Skeletal muscle satellite cell (primary cell): ENCODE measurements around the gene UBR7.

Experiments used
- H3K27me3 ChIP-seq: 2 replicates; pipeline ENCODE4 v1.7.0; 2013; ENCODE audit warnings: low read length; ENCODE audit not compliant: control insufficient read depth, insufficient read depth
- H3K36me3 ChIP-seq: 2 replicates; pipeline ENCODE4 v1.7.0; 2013; ENCODE audit warnings: mild to moderate bottlenecking, control low read depth, low read length; ENCODE audit not compliant: insufficient read depth
- H3K4me1 ChIP-seq: 2 replicates; pipeline ENCODE4 v1.7.0; 2013; ENCODE audit warnings: low read length; ENCODE audit not compliant: control insufficient read depth, insufficient read depth
- H3K4me2 ChIP-seq: 2 replicates; pipeline ENCODE4 v1.7.0; 2013; ENCODE audit warnings: mild to moderate bottlenecking, low read length
- H3K4me3 ChIP-seq: 2 replicates; pipeline ENCODE4 v1.7.0; 2013; ENCODE audit warnings: low read length
- H3K9ac ChIP-seq: 2 replicates; pipeline ENCODE4 v1.7.0; 2013; ENCODE audit warnings: mild to moderate bottlenecking, low read depth, low read length, moderate library complexity
- H3K9me3 ChIP-seq: replicated peaks from 2 replicates; pipeline ENCODE4 v1.7.0; 2013; ENCODE audit warnings: mild to moderate bottlenecking, control low read depth, low read length

UBR7 gene

DNA sequence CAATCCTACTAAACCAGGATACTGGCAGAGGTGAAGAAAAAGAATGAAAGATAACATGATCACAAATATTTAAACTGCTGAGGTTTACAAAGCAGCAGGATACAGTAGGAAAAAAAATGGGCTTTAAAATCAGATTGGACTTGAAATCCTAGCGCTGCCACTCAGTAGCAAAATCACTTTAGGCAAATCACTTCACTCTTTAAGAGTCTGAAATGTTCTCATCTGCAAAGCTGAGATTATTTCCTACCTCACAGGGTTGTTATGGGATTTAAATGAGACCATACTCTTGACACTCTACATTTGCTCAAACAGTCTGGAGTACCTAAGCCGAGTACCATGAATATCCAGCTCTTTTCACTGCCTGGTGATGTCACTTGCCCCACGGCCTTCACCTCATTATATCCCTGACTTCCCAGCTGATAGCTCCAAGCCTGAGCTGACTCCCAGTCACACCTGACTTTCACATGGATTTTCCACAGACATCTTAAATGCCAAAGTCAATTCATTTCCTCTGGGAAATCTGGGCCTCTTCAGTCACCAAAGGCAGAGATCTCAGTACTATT is 60.2 kb downstream of the UBR7 start:
- H3K27me3 ChIP-seq = no peaks in the 10 kb centered on the region
- peaks cover 21% of the 10 kb centered on the region for H3K4me1 ChIP-seq
- no peak overlapping the region for H3K4me3 ChIP-seq
- no peaks in the 10 kb centered on the region for H3K36me3 ChIP-seq
- H3K4me2 ChIP-seq = no peak overlapping the region
- H3K9ac ChIP-seq = no peak overlapping the region
- H3K9me3 ChIP-seq = no peaks in the 10 kb centered on the region

DNA sequence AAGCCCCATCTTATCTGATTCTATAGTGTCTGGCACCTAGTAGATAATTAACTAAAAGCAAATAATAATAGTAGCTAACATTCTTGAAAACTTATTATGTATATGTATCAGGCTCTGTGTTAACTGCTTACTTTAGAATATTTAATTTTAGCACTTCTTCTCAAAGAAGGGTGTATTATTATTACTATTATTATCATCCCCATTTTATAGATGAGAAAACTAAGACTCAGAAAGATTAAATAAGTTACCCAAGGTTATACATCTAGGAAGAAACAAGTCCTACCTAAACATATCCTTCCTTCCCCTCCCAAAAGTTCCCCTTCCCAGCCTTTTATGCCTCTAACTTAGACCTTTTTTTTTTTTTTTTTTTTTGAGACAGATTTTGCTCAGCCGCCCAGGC is 61.4 kb downstream of the UBR7 start:
- no peak overlapping the region for H3K4me2 ChIP-seq
- peaks cover 18% of the 10 kb centered on the region for H3K4me1 ChIP-seq
- no peak overlapping the region for H3K9ac ChIP-seq
- no peak overlapping the region for H3K4me3 ChIP-seq
- H3K36me3 ChIP-seq = peaks cover under 1% of the 10 kb centered on the region
- no peaks in the 10 kb centered on the region for H3K27me3 ChIP-seq
- no peaks in the 10 kb centered on the region for H3K9me3 ChIP-seq

DNA sequence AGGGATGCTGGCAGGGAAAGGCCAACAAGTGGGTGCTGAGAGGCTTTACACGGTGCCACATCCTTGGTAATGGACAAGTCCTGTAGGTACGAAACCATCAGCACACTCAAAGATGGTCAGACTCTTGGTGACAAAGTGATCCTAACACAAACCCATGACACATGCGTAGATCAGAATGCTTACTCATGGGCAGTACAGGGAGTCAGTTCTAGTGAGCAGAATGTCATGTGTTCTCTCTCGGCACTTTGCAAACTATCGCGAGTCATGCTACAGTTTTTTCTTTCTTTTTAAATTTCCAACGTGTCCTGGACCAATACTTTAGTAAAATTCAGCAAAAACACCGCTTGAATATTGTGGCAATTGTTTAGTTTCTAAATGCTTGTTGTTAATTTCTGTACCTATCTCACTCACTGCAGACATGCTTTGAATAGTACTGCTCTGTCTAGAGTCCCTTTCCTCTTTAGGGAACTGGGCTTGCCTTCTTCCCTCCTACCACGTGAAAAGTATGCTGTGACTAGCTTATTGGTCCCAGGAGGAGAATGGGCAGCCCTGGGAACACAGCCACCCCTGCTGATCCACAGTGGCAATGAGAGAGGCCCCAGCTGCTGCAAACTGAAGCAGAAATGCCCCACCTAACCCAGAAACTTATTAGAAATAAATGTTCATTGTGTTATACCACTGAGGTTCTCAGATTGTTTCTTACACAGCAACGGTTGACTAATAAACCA is 62.4 kb downstream of the UBR7 start:
- peaks cover 10% of the 10 kb centered on the region for H3K4me1 ChIP-seq
- peak overlapping the region; percentile 13 for H3K9ac ChIP-seq
- H3K27me3 ChIP-seq = no peaks in the 10 kb centered on the region
- peak overlapping the region; percentile 66 for H3K4me2 ChIP-seq
- peaks cover 7% of the 10 kb centered on the region for H3K36me3 ChIP-seq
- no peaks in the 10 kb centered on the region for H3K9me3 ChIP-seq
- peak overlapping the region; percentile 40 for H3K4me3 ChIP-seq

DNA sequence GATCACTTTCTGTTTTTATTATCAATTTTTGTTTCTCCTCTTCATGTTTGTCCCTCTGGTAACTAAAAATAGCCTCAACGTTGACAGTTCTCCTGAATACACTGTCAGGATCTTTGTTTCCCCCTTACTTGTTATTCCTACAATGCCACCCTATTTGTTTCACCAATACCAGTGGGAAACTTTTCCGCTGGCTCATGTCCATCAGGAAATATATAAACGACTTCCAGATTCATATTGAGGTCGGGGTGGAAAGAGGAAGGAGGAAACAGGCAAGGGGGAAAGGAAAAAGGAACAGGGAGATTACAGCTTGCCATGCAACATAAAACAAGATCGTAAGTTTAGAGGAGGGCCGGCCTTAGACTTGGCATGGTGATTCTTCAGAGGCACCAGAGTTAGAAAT is 64.1 kb downstream of the UBR7 start:
- Histone ChIP-seq H3K9me3 (no peaks in the 10 kb centered on the region), H3K4me1 (peaks cover 10% of the 10 kb centered on the region), H3K9ac (no peak overlapping the region), H3K4me3 (no peak overlapping the region), H3K4me2 (no peak overlapping the region), H3K27me3 (no peaks in the 10 kb centered on the region), H3K36me3 (peaks cover 7% of the 10 kb centered on the region)

DNA sequence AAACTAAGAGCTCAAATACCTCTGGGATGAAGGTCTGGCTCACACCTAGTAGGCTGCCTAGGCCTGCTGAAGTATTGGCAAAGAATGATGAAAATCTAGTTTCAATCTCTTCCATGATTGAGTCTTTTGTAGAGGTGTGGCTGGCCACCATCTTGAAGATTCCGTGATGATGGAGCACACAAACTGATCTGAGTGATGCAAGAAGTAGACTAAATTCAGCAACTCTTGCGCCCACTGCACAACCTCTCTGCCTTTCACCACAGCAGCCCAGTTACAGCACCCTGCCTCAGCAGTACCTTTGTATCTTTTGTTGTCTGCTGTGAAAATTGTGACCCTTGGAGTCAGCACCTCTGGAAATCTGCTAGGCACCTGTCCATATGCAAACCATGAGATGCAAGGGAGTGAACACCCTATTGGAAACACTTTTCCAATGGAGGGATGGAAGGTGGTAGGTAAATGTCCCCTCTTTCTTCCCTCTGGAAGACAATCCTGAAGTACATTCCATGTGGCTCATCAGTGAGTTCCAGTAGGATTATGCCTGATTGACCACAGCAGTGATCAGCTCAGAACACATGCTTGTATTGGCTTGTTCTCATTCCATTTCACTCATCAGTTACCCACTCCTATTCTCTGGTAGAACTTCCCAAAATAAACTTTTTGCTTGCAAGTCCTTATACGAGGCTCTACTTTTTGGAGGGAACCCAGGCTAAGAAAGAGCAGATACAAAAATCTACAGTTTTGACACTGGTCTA is 67.2 kb downstream of the UBR7 start:
- peaks cover 7% of the 10 kb centered on the region for H3K36me3 ChIP-seq
- no peaks in the 10 kb centered on the region for H3K27me3 ChIP-seq

DNA sequence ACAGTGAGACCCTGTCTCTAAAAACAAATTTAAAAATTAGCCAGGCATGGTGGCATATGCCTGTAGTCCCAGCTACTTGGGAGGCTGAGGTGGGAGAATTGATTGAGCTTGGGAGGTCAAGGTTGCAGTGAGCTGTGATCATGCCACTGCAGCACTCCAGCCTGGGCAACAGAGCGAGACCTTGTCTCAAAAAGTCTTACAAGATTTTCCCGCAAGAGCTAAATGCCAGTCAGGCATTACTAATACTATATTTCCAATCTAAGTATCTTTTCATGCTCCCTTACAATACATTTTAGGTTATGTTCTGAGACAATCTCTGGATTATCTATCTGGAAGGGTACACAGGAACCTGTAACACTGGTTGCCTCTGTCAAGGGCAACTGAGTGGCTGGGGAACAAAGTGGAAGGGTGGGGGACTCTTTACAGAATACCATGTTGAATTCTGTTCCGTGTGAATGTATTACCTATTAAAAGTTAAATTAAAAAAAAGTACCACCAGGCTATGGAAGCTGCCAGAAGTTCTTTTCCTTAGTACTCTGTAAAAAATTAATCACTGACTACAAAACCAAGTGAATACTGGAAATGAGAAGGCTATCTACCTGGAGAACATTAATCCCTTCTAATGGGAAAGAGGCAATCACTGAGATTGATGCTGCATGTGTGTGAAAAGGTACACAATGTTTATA is 69.1 kb downstream of the UBR7 start:
- no peak overlapping the region for H3K9ac ChIP-seq
- H3K9me3 ChIP-seq = no peaks in the 10 kb centered on the region
- H3K4me1 ChIP-seq = no peaks in the 10 kb centered on the region
- no peak overlapping the region for H3K4me3 ChIP-seq
- peaks cover 7% of the 10 kb centered on the region for H3K36me3 ChIP-seq
- no peaks in the 10 kb centered on the region for H3K27me3 ChIP-seq
- H3K4me2 ChIP-seq = no peak overlapping the region

More for the DNA sequence above, 67.2 kb downstream of the UBR7 start:
- no peak overlapping the region for H3K4me3 ChIP-seq
- H3K9me3 ChIP-seq = no peaks in the 10 kb centered on the region
- no peak overlapping the region for H3K4me2 ChIP-seq
- H3K9ac ChIP-seq = no peak overlapping the region
- peaks cover 10% of the 10 kb centered on the region for H3K4me1 ChIP-seq
